Subcutaneous adipose tissue (tissue), 4 donors: Measurements from ENCODE around the gene CANX. TPM values are rescaled to one million over a fixed set of nuclear protein-coding genes. Genes with fewer than 3 reads are reported as not detected.

Source experiments
- total RNA-seq, 4 donors: library from RNA; depleted of rRNA; stranded (reverse); fragments of >200 nt; gene quantifications; one replicate each; pipeline ENCODE4 v1.1.0, GENCODE V29; 2016
- TF ChIP-seq, protein P1 (sequence below): fragments of 450-650 bp; IDR thresholded peaks from one replicate; pipeline ENCODE4 v1.5.1; 2016; ENCODE audit warnings: low read depth, mild to moderate bottlenecking, control low read depth, antibody characterized with exemption, moderate library complexity

Gene CANX
- total RNA-seq, 4 donors from 2014 or later = 304 to 430 (median 379) TPM

DNA sequence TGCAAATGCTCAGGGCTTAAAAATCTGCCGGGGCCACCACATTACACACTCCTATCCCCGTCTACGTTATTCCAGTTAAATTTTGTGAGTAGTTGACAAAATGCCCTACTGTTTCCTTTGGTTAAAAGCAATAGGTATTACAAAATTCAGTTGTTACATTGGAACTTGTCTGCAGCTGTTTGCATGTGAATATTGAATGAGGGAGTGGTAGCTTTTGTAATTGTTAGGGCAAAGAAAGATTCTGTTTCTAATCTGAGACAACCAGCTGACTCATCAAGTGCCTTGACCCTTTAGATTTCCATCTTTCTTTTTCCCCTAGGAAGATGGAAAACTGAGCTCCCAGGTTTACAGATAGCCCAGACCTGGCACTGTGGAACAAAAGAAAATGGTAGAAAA is 64.0 kb downstream of the CANX start:
- TF ChIP-seq, protein P1, sequence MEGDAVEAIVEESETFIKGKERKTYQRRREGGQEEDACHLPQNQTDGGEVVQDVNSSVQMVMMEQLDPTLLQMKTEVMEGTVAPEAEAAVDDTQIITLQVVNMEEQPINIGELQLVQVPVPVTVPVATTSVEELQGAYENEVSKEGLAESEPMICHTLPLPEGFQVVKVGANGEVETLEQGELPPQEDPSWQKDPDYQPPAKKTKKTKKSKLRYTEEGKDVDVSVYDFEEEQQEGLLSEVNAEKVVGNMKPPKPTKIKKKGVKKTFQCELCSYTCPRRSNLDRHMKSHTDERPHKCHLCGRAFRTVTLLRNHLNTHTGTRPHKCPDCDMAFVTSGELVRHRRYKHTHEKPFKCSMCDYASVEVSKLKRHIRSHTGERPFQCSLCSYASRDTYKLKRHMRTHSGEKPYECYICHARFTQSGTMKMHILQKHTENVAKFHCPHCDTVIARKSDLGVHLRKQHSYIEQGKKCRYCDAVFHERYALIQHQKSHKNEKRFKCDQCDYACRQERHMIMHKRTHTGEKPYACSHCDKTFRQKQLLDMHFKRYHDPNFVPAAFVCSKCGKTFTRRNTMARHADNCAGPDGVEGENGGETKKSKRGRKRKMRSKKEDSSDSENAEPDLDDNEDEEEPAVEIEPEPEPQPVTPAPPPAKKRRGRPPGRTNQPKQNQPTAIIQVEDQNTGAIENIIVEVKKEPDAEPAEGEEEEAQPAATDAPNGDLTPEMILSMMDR = no peak

DNA sequence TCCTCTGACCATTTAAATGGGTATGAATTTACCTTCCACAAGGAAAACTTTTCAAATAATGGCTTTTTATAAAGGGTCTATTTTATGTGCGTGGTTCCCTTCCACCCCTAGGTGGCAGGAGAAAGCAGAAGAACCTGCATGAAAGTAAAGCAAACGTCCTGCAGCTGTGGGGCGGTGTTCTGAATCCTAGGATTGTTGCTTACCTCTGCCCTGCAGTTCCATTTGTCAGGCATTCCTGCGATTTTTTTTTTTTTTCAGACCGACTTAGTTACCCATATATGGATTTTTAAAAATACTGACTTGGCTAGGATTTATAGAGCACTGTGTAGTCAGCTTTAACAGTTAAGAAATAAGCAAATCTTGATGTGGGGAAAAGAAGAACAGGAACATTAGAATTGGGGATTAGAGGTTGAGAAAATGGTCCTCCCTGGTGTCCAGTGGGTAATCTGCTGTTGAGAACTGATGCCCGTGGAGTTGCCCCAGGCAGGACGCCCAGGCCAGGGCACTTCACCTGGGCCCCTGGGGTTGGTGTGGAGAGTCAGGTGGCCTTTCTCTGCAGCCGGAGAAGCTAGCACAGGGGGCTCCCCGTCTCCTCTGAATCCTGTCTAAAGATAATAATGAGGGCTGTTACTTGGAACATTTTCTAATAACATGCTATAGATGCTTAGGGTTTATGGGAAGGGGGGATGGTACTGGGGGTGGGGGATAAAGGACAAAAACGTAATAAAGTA is 64.6 kb downstream of the CANX start:
- TF ChIP-seq, protein P1 = no peak

DNA sequence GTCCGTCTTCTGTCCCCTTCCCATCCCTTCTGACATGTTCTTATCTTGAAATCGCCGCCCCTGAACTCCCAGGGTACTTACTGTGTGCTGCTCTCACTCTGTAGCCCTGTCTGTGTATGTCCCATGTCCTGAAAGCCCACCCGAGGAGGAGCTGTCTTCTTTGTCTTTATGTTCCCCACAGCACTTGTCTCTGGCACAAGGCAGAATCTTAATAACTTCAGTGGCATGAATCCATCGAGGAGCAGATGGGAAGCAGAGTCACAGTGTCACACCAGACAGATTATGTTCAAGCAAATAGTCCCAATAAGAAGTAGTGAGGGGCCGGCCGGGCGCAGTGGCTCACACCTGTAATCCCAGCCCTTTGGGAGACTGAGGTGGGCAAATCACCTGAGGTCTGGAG is 65.3 kb downstream of the CANX start:
- TF ChIP-seq, protein P1 = no peak

DNA sequence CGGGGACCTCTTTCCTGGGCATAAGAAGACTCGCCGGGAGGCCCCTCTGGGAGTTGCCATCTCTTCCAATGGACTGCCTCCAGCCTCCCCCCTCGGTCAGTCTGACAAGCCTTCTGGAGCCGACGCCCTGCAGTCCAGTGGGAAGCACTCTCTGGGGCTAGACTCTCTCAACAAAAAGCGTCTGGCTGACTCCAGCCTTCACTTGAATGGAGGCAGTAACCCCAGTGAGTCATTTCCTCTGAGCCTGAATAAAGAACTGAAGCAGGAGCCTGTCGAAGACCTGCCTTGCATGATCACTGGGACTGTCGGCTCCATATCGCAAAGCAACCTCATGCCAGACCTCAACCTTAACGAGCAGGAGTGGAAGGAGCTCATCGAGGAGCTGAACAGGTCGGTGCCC is 66.6 kb downstream of the CANX start:
- TF ChIP-seq, protein P1 = no peak

DNA sequence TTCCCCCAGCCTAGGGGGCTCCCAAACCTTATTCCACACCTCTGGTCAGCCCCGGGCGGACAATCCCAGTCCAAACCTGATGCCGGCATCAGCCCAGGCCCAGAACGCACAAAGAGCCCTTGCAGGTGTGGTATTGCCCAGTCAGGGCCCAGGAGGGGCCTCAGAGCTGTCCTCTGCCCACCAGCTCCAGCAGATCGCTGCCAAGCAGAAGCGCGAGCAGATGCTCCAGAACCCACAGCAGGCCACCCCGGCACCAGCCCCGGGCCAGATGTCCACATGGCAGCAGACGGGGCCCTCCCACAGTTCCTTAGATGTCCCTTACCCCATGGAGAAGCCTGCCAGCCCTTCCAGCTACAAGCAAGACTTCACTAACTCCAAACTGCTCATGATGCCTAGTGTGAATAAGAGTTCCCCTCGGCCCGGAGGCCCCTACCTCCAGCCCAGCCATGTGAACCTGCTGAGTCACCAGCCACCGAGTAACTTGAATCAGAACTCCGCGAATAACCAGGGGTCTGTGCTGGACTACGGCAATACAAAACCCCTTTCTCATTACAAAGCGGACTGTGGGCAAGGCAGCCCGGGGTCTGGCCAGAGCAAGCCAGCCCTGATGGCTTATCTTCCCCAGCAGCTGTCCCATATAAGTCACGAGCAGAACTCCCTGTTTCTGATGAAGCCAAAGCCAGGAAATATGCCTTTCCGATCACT is 67.4 kb downstream of the CANX start:
- TF ChIP-seq, protein P1 = no peak

DNA sequence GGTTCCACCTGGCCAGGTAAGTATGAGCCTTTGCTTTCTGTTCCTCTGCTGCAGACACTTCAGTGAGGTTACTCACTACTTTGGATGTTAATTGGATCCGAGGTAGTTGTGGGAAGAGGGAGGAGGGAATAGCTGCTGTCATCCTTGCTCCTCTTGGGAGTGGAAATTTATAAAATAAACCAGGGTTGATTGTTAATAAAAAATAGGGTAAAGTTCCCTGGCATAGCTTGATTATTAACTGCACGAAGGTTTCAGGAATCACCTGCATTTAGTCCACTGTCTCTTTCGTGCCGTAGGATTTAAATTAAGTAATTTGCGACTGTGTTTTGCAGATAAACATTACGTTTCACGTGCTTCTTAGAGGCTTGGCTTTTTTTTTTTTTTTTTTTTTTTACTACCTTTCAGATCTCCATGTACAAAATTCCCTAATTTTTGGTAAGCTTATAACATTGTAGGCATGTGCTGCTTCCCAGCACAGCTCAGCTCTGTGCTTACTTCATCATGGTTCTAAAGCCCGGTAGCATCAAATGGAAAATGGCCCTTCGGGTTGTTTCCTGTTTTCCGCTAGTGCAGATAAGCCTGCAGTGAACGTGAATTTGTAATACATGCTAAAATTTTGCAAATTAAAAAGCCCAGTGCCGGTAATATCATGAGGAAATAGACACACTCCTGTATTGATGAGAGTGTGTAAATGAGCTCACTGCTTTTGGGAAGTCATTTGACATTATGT is 68.1 kb downstream of the CANX start:
- TF ChIP-seq, protein P1 = no peak
